Measurements from ENCODE around the gene RSPO4. TPM values are rescaled to one million over a fixed set of nuclear protein-coding genes. Genes with fewer than 3 reads are reported as not detected.

RSPO4 gene
- total RNA-seq, 4 donors from 2014 or later: 0.30 to 0.66 (median 0.59) TPM; not detected in 1

- Histone ChIP-seq H3K36me3 (no peaks in the 10 kb centered on the region), H3K4me3 (no peak overlapping the region), H3K27ac (no peak overlapping the region), H3K27me3 (peaks cover 0 to 23% of the 10 kb centered on the region in 2 donors), H3K4me1 (peaks cover 0 to 9% (median 0%) of the 10 kb centered on the region in 4 donors), H3K9me3 (no peaks in the 10 kb centered on the region)
- peak in 1 of 5 experiments; percentile 11 for TF ChIP-seq CTCF (IDR thresholded peaks at IDR 0.05)
- TF ChIP-seq POLR2A (IDR thresholded peaks at IDR 0.05): no peak
- WGBS, 2 donors: 27 to 28% methylated on average over 11 of the region's 11 CpGs
- no peak for DNase-seq (ENCODE audit: low spot score in 2 of 2)
These were observed 48.4 kb downstream of the RSPO4 start for GRCh38 chr20:953742-954141.

- Histone ChIP-seq H3K27ac (no peak overlapping the region), H3K4me1 (peaks cover 0 to 9% (median 0%) of the 10 kb centered on the region in 4 donors), H3K36me3 (no peaks in the 10 kb centered on the region), H3K9me3 (no peaks in the 10 kb centered on the region), H3K27me3 (peaks cover 0 to 21% of the 10 kb centered on the region in 2 donors), H3K4me3 (no peak overlapping the region)
- TF ChIP-seq CTCF (IDR thresholded peaks at IDR 0.05) (no peak), POLR2A (IDR thresholded peaks at IDR 0.05) (no peak), EP300 (IDR thresholded peaks at IDR 0.05) (no peak)
- WGBS, 2 donors: 72 to 80% methylated on average over 8 of the region's 8 CpGs
- DNase-seq (ENCODE audit: low spot score in 2 of 2): no peak
These were observed 49.8 kb downstream of the RSPO4 start for GRCh38 chr20:952196-952795.

- 82 to 84% methylated on average over 21 of the region's 21 CpGs for WGBS, 2 donors
- Histone ChIP-seq H3K4me1 (peaks cover 0 to 9% (median 0%) of the 10 kb centered on the region in 4 donors), H3K4me3 (no peak overlapping the region), H3K27ac (no peak overlapping the region), H3K27me3 (peaks cover 0 to 19% of the 10 kb centered on the region in 2 donors), H3K9me3 (no peaks in the 10 kb centered on the region), H3K36me3 (no peaks in the 10 kb centered on the region)
- no peak for DNase-seq (ENCODE audit: low spot score in 2 of 2)
- TF ChIP-seq POLR2A (IDR thresholded peaks at IDR 0.05): no peak
- no peak for TF ChIP-seq CTCF (IDR thresholded peaks at IDR 0.05)
These were observed 50.5 kb downstream of the RSPO4 start for GRCh38 chr20:951384-952169.

GRCh38 chr20:949717-950116, 52.4 kb downstream of the RSPO4 start:
- Histone ChIP-seq H3K27ac (no peak overlapping the region), H3K4me3 (no peak overlapping the region), H3K4me1 (peaks cover 0 to 4% (median 0%) of the 10 kb centered on the region in 4 donors), H3K36me3 (no peaks in the 10 kb centered on the region), H3K9me3 (no peaks in the 10 kb centered on the region), H3K27me3 (peaks cover 0 to 12% of the 10 kb centered on the region in 2 donors)
- no peak for TF ChIP-seq POLR2A (IDR thresholded peaks at IDR 0.05)
- no peak for TF ChIP-seq CTCF (IDR thresholded peaks at IDR 0.05)
- TF ChIP-seq EP300 (IDR thresholded peaks at IDR 0.05): no peak
- no peak for DNase-seq (ENCODE audit: low spot score in 2 of 2)
- WGBS, 2 donors: 89 to 91% methylated on average over 7 of the region's 7 CpGs

GRCh38 chr20:946826-947225, 55.3 kb downstream of the RSPO4 start:
- peaks cover 0 to 11% of the 10 kb centered on the region in 2 donors for H3K27me3 ChIP-seq
- no peaks in the 10 kb centered on the region for H3K4me1 ChIP-seq
- no peak overlapping the region for H3K4me3 ChIP-seq
- TF ChIP-seq POLR2A (IDR thresholded peaks at IDR 0.05): no peak
- TF ChIP-seq CTCF (IDR thresholded peaks at IDR 0.05): no peak
- no peak for TF ChIP-seq EP300 (IDR thresholded peaks at IDR 0.05)
- no peaks in the 10 kb centered on the region for H3K9me3 ChIP-seq
- DNase-seq (ENCODE audit: low spot score in 2 of 2): no peak
- no peak overlapping the region for H3K27ac ChIP-seq
- H3K36me3 ChIP-seq: no peaks in the 10 kb centered on the region
- 60 to 89% methylated on average over 6 to 7 of the region's 8 CpGs for WGBS, 2 donors
